Choroid plexus epithelial cell (primary cell): ENCODE data around the gene MRPL12.

Experiments used
- DNase-seq: peaks from one replicate; pipeline ENCODE4 v3.0.0-alpha.2; 2010; ENCODE audit warnings: low read depth
- H3K4me3 ChIP-seq: 2 replicates; pipeline ENCODE4 v1.5.1; 2011; ENCODE audit warnings: low read depth, mild to moderate bottlenecking, control low read depth, low read length, moderate library complexity
- TF ChIP-seq, protein P1 (sequence below): conservative IDR thresholded peaks from 2 replicates; pipeline ENCODE4 v1.5.1; 2011; ENCODE audit warnings: low read depth, mild to moderate bottlenecking, control low read depth, inconsistent platforms, low read length, moderate library complexity

Gene MRPL12

DNA sequence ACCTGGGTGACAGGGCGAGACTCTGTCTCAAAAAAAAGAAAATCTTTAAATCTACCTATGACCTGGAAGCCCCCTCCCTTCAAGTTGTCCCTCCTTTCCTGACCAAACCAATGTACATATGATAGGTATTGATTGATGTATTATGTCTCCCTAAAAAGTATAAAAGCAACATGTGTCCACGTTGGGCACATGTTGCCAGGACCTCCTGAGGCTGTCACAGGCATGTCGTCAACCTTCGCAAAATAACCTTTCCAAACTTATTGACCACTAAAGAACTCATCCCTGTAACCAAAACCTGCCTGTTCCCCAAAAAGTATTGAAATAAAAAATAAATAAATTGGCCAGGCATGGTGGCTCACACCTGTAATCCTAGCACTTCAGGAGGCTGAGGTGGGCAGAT lies 41.2 kb upstream of the MRPL12 start:
- no peak overlapping the region for H3K4me3 ChIP-seq
- DNase-seq = no peak
- TF ChIP-seq, protein P1, sequence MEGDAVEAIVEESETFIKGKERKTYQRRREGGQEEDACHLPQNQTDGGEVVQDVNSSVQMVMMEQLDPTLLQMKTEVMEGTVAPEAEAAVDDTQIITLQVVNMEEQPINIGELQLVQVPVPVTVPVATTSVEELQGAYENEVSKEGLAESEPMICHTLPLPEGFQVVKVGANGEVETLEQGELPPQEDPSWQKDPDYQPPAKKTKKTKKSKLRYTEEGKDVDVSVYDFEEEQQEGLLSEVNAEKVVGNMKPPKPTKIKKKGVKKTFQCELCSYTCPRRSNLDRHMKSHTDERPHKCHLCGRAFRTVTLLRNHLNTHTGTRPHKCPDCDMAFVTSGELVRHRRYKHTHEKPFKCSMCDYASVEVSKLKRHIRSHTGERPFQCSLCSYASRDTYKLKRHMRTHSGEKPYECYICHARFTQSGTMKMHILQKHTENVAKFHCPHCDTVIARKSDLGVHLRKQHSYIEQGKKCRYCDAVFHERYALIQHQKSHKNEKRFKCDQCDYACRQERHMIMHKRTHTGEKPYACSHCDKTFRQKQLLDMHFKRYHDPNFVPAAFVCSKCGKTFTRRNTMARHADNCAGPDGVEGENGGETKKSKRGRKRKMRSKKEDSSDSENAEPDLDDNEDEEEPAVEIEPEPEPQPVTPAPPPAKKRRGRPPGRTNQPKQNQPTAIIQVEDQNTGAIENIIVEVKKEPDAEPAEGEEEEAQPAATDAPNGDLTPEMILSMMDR = no peak

DNA sequence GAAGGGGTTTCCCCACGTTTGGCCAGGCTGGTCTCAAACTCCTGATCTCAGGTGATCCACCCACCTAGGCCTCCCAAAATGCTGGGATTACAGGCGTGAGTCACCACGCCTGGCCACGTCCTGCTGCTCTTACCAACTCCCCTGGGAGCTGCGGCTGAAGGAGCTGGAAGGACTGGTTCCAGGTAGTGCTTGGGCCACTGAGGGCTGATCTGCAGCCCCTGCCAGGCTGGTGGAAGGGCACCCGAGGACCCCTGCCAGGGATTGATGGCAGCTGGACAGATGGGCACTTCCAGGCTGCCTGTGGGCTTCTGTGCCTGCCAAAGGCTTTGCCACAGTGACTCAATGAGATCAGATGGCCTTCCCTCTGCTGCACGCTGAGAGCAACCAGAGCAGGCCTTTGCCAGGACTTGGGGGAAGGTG lies 39.1 kb upstream of the MRPL12 start:
- DNase-seq = no peak
- H3K4me3 ChIP-seq = no peak overlapping the region
- TF ChIP-seq, protein P1 = no peak

- TF ChIP-seq, protein P1 = no peak
- DNase-seq = peak; percentile 34
- peak overlapping the region; percentile 94 for H3K4me3 ChIP-seq
Measured at GRCh38 chr17:81665205-81666091, 37.7 kb upstream of the MRPL12 start.

- DNase-seq = peak; percentile 44
- peak overlapping the region; percentile 94 for H3K4me3 ChIP-seq
- TF ChIP-seq, protein P1 = no peak
Measured at GRCh38 chr17:81666092-81666341, 37.1 kb upstream of the MRPL12 start.

GRCh38 chr17:81666342-81667191 lies 36.6 kb upstream of the MRPL12 start, which contains the start of the genes CCDC137 and OXLD1:
Gene CCDC137 (plus strand): TSS chr17:81666737. CDS start chr17:81666767, 30 bp downstream.
Gene OXLD1 (minus strand): TSS chr17:81666605. CDS start chr17:81666577, 28 bp downstream.
- peak within 1 kb of the TSS; percentile 94 for H3K4me3 ChIP-seq
- DNase-seq = peak; percentile 98
- TF ChIP-seq, protein P1 = no peak

DNA sequence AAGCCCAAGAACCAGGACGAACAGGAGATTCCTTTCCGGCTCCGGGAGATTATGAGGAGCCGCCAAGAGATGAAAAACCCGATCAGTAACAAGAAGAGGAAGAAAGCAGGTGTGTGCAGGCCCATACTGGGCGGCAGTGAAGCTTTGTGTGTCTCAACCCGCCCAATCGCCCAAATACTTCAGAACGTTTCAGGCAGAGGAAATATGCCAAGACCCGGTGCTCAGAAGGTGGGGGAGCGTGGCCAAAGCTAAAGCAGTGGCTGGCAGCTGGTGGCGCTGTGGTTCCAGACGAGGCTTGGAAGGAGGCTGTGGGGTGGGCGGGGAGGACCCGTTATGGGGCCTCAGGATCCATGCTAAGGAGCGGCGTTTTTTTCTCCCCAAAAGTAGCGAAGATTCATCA lies 35.4 kb upstream of the MRPL12 start:
- no peak overlapping the region for H3K4me3 ChIP-seq
- TF ChIP-seq, protein P1 = peak; percentile 15

More for the DNA sequence above, 35.4 kb upstream of the MRPL12 start:
- no peak for DNase-seq
